Parathyroid adenoma (tissue), 2 donors: ENCODE data around the gene GPC5.

Experiments used
- H2AFZ ChIP-seq: fragments of 300-600 bp; sonication (generic); one replicate; pipeline ENCODE4 v1.7.0; 2017; ENCODE audit warnings: antibody characterized with exemption, mild to moderate bottlenecking
- H3K27ac ChIP-seq: fragments of 300-600 bp; sonication (generic); one replicate; pipeline ENCODE4 v1.7.0; 2017
- H3K27me3 ChIP-seq: fragments of 300-600 bp; sonication (generic); one replicate; pipeline ENCODE4 v1.7.0; 2017; ENCODE audit warnings: low read length; ENCODE audit not compliant: control insufficient read depth, insufficient read depth
- H3K36me3 ChIP-seq: fragments of 300-600 bp; sonication (generic); one replicate; pipeline ENCODE4 v1.7.0; 2017; ENCODE audit warnings: low read length; ENCODE audit not compliant: control insufficient read depth, insufficient read depth
- H3K4me1 ChIP-seq: fragments of 300-600 bp; sonication (generic); one replicate; pipeline ENCODE4 v1.7.0; 2017; ENCODE audit warnings: control low read depth
- H3K4me2 ChIP-seq: fragments of 300-600 bp; sonication (generic); one replicate; pipeline ENCODE4 v1.7.0; 2017; ENCODE audit warnings: low read length
- H3K4me3 ChIP-seq: fragments of 300-600 bp; sonication (generic); one replicate; pipeline ENCODE4 v1.7.0; 2017; ENCODE audit warnings: low read depth, low read length
- H3K79me2 ChIP-seq: fragments of 300-600 bp; sonication (generic); one replicate; pipeline ENCODE4 v1.7.0; 2017; ENCODE audit warnings: control low read depth
- H3K9ac ChIP-seq: fragments of 300-600 bp; sonication (generic); one replicate; pipeline ENCODE4 v1.7.0; 2017; ENCODE audit warnings: mild to moderate bottlenecking
- H3K9me3 ChIP-seq: fragments of 300-600 bp; sonication (generic); one replicate; pipeline ENCODE4 v1.7.0; 2017; ENCODE audit warnings: low read length; ENCODE audit not compliant: control insufficient read depth
- TF ChIP-seq, protein P1 (sequence below): fragments of 300-600 bp; sonication (generic); IDR thresholded peaks from one replicate; pipeline ENCODE4 v1.7.0; 2017; ENCODE audit warnings: antibody characterized with exemption, mild to moderate bottlenecking
- donor health status: primary hyperparathyroidism.

The GPC5 gene

DNA sequence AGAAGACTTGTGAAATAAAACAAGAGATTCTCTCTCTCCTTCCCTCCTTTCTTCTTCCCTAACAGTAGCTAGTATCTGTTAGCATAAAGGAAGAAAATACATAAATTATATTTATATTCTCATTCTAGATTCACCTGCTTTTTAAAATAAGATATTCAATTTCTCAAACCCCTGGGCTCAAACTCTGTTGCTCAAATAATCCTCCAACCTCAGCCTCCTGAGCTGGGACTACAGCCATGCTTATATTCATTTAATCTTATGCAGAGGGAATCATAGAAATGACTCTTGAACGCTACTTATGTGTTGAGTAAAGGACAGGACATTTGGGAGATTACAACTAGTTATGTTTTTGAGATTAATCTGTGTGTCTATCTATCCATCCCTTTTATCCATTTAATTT is 56.2 kb downstream of the GPC5 start:
- no peak overlapping the region for H3K27ac ChIP-seq
- H3K79me2 ChIP-seq: no peaks in the 10 kb centered on the region
- no peaks in the 10 kb centered on the region for H3K4me1 ChIP-seq
- no peak overlapping the region for H2AFZ ChIP-seq
- no peaks in the 10 kb centered on the region for H3K36me3 ChIP-seq
- H3K9me3 ChIP-seq: no peaks in the 10 kb centered on the region
- TF ChIP-seq, protein P1, sequence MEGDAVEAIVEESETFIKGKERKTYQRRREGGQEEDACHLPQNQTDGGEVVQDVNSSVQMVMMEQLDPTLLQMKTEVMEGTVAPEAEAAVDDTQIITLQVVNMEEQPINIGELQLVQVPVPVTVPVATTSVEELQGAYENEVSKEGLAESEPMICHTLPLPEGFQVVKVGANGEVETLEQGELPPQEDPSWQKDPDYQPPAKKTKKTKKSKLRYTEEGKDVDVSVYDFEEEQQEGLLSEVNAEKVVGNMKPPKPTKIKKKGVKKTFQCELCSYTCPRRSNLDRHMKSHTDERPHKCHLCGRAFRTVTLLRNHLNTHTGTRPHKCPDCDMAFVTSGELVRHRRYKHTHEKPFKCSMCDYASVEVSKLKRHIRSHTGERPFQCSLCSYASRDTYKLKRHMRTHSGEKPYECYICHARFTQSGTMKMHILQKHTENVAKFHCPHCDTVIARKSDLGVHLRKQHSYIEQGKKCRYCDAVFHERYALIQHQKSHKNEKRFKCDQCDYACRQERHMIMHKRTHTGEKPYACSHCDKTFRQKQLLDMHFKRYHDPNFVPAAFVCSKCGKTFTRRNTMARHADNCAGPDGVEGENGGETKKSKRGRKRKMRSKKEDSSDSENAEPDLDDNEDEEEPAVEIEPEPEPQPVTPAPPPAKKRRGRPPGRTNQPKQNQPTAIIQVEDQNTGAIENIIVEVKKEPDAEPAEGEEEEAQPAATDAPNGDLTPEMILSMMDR: no peak
- no peak overlapping the region for H3K4me3 ChIP-seq
- no peaks in the 10 kb centered on the region for H3K27me3 ChIP-seq
- no peak overlapping the region for H3K9ac ChIP-seq
- H3K4me2 ChIP-seq: no peak overlapping the region

DNA sequence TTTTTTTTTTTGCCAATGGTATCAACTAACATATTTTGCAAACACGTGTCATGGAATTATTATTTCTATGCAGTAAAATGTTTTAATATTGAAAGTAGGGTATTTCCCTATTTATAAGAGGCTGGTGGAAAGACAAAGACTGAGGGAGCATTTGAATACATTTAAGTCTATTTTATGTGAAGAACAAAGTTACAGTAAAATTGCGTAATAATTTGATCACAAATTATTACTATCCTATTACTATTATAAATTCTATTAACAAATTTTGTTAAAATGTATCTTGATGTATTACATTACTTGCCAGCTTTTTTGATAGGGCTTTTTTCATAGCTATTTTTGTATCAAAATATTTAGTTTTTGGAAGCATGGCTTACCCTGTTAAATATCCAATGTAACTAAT is 58.4 kb downstream of the GPC5 start:
- no peaks in the 10 kb centered on the region for H3K79me2 ChIP-seq
- H3K9ac ChIP-seq: no peak overlapping the region
- no peaks in the 10 kb centered on the region for H3K9me3 ChIP-seq
- TF ChIP-seq, protein P1: no peak
- no peak overlapping the region for H2AFZ ChIP-seq
- no peak overlapping the region for H3K4me3 ChIP-seq
- H3K4me1 ChIP-seq: no peaks in the 10 kb centered on the region
- H3K27ac ChIP-seq: no peak overlapping the region
- no peak overlapping the region for H3K4me2 ChIP-seq
- no peaks in the 10 kb centered on the region for H3K36me3 ChIP-seq
- no peaks in the 10 kb centered on the region for H3K27me3 ChIP-seq

DNA sequence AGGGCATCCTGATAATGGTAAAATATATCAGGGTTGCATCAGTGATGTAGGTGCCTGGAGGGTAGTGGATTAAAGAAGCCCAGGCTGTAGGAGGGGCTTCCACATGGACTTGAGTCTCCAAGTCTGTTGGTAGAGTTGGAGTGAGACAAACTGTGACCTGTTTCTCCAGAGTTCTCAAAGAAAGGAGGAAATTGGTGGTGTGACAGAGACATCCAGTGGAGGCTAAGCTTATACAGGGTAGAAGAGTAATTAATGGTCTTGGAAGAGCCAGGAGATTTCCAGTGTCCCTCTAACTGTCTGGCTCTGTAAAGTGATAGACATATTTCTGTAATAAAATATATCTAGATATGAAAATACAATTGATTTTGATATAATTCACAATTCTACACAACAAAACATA is 61.1 kb downstream of the GPC5 start:
- Histone ChIP-seq H3K4me1 (no peaks in the 10 kb centered on the region), H2AFZ (no peak overlapping the region), H3K4me3 (no peak overlapping the region), H3K9me3 (no peaks in the 10 kb centered on the region), H3K9ac (no peak overlapping the region), H3K27ac (no peak overlapping the region), H3K27me3 (no peaks in the 10 kb centered on the region), H3K36me3 (no peaks in the 10 kb centered on the region), H3K4me2 (no peak overlapping the region), H3K79me2 (no peaks in the 10 kb centered on the region)
- TF ChIP-seq, protein P1: no peak

DNA sequence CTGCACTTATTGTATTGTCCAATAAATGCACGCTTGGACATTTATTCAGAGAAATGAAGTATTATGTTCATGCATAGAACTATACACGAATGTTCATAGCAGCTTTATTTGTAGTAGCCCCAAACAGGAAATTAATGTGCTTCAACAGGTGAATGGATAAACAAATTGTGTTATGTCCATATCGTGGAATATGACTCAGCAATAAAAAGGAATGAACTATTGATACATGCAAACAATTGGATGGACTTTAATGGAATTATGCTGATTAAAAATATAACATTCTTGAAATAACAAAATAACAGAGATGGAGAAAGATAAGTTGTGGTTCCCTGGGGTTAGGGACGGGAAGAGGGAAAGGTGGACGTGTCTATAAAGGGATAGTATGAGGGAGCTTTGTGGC is 65.9 kb downstream of the GPC5 start:
- Histone ChIP-seq H3K79me2 (no peaks in the 10 kb centered on the region), H3K4me2 (no peak overlapping the region), H3K4me3 (no peak overlapping the region), H3K4me1 (no peaks in the 10 kb centered on the region), H3K36me3 (no peaks in the 10 kb centered on the region), H3K9ac (no peak overlapping the region), H3K9me3 (no peaks in the 10 kb centered on the region), H3K27ac (no peak overlapping the region), H3K27me3 (no peaks in the 10 kb centered on the region), H2AFZ (no peak overlapping the region)
- TF ChIP-seq, protein P1: no peak

DNA sequence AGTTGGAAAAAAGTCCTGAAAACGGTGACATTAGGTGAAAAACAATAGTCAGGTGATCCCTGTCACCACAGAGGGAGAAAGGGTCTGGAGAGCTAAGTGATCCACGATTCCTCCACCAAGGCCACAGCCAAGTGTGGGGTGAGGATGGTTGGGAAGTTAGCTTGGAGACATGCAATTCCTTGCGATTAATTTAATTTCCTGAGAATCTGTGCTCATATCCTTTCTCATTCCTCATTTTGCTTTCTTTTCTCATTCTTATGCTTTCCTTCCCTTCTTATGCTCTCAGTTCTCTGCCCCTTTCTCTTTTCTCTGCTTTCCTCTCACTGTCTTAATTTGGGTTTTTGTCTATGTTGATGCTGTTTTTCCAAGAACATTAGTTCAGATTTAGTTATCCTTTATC is 68.8 kb downstream of the GPC5 start:
- Histone ChIP-seq H3K27ac (no peak overlapping the region), H3K9ac (no peak overlapping the region), H3K4me1 (no peaks in the 10 kb centered on the region), H2AFZ (no peak overlapping the region), H3K79me2 (no peaks in the 10 kb centered on the region), H3K4me3 (no peak overlapping the region), H3K4me2 (no peak overlapping the region), H3K9me3 (no peaks in the 10 kb centered on the region), H3K36me3 (no peaks in the 10 kb centered on the region), H3K27me3 (no peaks in the 10 kb centered on the region)
- TF ChIP-seq, protein P1: no peak
